ENCODE results near the gene RBM19. TPM values are rescaled to one million over a fixed set of nuclear protein-coding genes. Genes with fewer than 3 reads are reported as not detected.

The RBM19 gene
- total and polyA plus RNA-seq, 2 of the 4 experiments (the other 2 are of a cell fraction), result 18.7 to 19.2 TPM

DNA sequence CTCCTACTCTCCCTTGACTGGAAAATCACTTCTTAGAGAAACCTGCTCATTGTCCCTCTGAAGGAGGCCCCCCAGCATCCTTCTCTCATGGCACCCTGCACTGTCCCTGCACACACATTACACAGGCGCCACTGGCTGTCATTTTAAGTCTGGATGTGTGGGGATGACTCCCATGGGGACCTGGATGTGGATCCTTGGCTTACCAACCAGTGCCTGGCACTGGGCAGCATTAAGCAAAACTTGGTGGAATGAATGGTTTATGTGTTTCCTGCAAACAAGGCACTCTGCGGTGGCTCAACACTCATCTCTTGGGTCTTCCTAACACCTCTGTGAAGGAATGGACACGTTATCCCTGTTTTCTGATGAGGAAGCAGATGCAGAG, 162.4 kb downstream of the RBM19 start:
- intact Hi-C loops (cut with micrococcal nuclease), result no loop called here

More for the DNA sequence above, 162.4 kb downstream of the RBM19 start:
- no peak overlapping the region for H4K91ac ChIP-seq (ENCODE audit: insufficient read depth, low read depth, low read length)
- CTCF ChIA-PET, result no interaction called here
- H3K4me2 ChIP-seq (ENCODE audit: low read depth, low read length), result no peak overlapping the region
- H3K27ac ChIP-seq (ENCODE audit: insufficient read depth, low read length), result no peak overlapping the region
- no peaks in the 10 kb centered on the region for H3K9me1 ChIP-seq (ENCODE audit: insufficient read depth, low read length)
- ATAC-seq (ENCODE audit: low read depth) (no peak), DNase-seq (no peak)
- H2AK5ac ChIP-seq (ENCODE audit: low read depth, low read length), result no peak overlapping the region
- no peaks in the 10 kb centered on the region for H3K79me1 ChIP-seq (ENCODE audit: low read depth in 1 of 2, low read length in 2 of 2)
- POLR2A ChIA-PET (ENCODE audit: unreplicated experiment), result no interaction called here
- no peaks in the 10 kb centered on the region for H3K4me1 ChIP-seq (ENCODE audit: control insufficient read depth, insufficient read depth, low read length)
- H4K5ac ChIP-seq (ENCODE audit: low read depth, low read length), result no peak overlapping the region
- peaks cover 4% of the 10 kb centered on the region for H3K9me3 ChIP-seq (ENCODE audit: control insufficient read depth, insufficient read depth, low read length)
- H3K4ac ChIP-seq (ENCODE audit: low read depth, low read length), result no peak overlapping the region
- dilution Hi-C loops (cut with HindIII; ENCODE audit: low sequenced_read_pairs, unreplicated experiment) (no loop called here), in situ Hi-C loops (cut with MboI; ENCODE audit: low sequenced_read_pairs) (no loop called here)
- no peak overlapping the region for H3K23ac ChIP-seq (ENCODE audit: low read depth, low read length)
- no peak overlapping the region for H3K56ac ChIP-seq (ENCODE audit: extremely low read depth, insufficient read depth, low read length)
- no peak overlapping the region for H2AK9ac ChIP-seq (replicated peaks; ENCODE audit: low read depth, low read length, poor library complexity)
- no peak overlapping the region for H3K18ac ChIP-seq (ENCODE audit: low read depth, low read length)
- no peak overlapping the region for H3K4me3 ChIP-seq (ENCODE audit: insufficient read depth, low read depth, low read length)
- no peaks in the 10 kb centered on the region for H3K36me3 ChIP-seq (ENCODE audit: control insufficient read depth, insufficient read depth, low read length)
- BruUV-seq (replicated peaks), result no TSS peak
- TF ChIP-seq MAFK (IDR thresholded peaks at IDR 0.05; ENCODE audit: low read depth, low read length) (no peak), BHLHE40 (IDR thresholded peaks at IDR 0.05; ENCODE audit: low read depth, low read length) (no peak), RFX5 (IDR thresholded peaks at IDR 0.05; ENCODE audit: low read depth, low read length) (no peak), CHD1 (IDR thresholded peaks at IDR 0.05; ENCODE audit: low read depth, low read length) (no peak), ELK1 (IDR thresholded peaks at IDR 0.05; ENCODE audit: borderline replicate concordance, low read depth, low read length) (no peak), USF2 (IDR thresholded peaks at IDR 0.05; ENCODE audit: low read depth, low read length) (no peak), MXI1 (IDR thresholded peaks at IDR 0.05; ENCODE audit: borderline replicate concordance, low read depth, low read length) (no peak)
- TF ChIP-seq, protein P1, sequence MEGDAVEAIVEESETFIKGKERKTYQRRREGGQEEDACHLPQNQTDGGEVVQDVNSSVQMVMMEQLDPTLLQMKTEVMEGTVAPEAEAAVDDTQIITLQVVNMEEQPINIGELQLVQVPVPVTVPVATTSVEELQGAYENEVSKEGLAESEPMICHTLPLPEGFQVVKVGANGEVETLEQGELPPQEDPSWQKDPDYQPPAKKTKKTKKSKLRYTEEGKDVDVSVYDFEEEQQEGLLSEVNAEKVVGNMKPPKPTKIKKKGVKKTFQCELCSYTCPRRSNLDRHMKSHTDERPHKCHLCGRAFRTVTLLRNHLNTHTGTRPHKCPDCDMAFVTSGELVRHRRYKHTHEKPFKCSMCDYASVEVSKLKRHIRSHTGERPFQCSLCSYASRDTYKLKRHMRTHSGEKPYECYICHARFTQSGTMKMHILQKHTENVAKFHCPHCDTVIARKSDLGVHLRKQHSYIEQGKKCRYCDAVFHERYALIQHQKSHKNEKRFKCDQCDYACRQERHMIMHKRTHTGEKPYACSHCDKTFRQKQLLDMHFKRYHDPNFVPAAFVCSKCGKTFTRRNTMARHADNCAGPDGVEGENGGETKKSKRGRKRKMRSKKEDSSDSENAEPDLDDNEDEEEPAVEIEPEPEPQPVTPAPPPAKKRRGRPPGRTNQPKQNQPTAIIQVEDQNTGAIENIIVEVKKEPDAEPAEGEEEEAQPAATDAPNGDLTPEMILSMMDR (conservative IDR thresholded peaks at IDR 0.05; ENCODE audit: low read depth, low read length), result no peak
- no peak overlapping the region for H2BK20ac ChIP-seq (ENCODE audit: low read depth, low read length)
- no peak overlapping the region for H2BK5ac ChIP-seq (ENCODE audit: low read depth, low read length, poor library complexity, severe bottlenecking)
- no peak overlapping the region for H2BK120ac ChIP-seq (ENCODE audit: low read depth, low read length)
- H3K14ac ChIP-seq (replicated peaks; ENCODE audit: low read depth, low read length), result no peak overlapping the region
- no peaks in the 10 kb centered on the region for H4K20me1 ChIP-seq (ENCODE audit: insufficient read depth, low read length)
- WGBS, 2 experiments (ENCODE audit: extremely low coverage in 2 of 2, insufficient read length in 1 of 2), result no CpG with 5 or more reads among the region's 3 CpGs
- no peaks in the 10 kb centered on the region; the same call in 1 of the 2 replicates for H3K27me3 ChIP-seq (ENCODE audit: control insufficient read depth, insufficient read depth, low read length)
- no peak overlapping the region for H3K9ac ChIP-seq (ENCODE audit: low read depth, low read length)
- no peak overlapping the region for H2BK15ac ChIP-seq (ENCODE audit: low read depth, low read length)
- H4K8ac ChIP-seq (ENCODE audit: low read depth in 2 of 2, low read length in 2 of 2), result no peak overlapping the region
- no peak overlapping the region for H2AFZ ChIP-seq (replicated peaks; ENCODE audit: low read length, poor library complexity)
